ENCODE data around the gene KLHL28. TPM values are rescaled to one million over a fixed set of nuclear protein-coding genes. Genes with fewer than 3 reads are reported as not detected.

Gene KLHL28
- total and polyA plus RNA-seq, 2 donors (not counting 3 experiments of a cell fraction or from before 2014, with no cell fraction given) = 2.9 to 7.3 TPM

DNA sequence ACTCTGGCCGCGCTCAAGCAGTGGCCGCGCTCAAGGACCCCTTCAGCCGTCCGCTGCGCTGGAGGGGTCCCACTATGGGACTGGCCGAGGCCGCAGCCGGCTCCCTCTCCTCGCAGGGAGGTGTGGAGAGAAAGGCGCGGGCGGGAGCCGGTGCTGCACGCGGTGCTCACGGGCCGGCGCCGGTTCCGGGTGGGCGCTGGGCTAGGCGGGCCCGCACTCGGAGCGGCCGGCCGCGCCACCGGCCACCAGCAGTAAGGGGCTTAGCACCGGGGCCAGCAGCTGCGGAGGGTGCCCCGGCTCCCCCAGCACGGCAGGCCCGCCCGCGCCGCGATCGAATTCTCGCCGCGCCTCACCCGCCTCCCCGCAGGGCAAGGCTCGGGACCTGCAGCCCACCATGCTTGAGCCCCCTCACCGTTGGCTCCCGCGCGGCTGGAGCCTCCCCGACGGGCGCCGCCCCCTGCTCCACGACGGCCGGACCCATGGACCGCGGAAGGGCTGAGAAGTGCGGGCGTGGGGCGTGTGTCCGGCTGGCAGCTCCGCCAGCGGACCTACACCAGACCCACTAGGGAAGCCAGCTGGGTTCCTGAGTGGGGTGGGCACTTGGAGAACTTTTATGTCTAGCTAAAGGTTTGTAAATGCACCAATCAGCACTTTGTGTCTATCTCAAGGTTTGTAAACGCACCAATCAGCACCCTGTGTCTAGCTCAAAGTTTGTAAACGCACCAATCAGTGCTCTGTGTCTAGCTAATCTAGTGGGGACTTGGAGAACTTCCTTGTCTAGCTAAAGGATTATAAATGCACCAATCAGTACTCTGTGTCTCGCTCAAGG lies 49.5 kb downstream of the KLHL28 start:
- Histone ChIP-seq H3K4me3 (replicated peaks in 1 of 3; ENCODE audit: insufficient read depth in 1 of 3, low read depth in 1 of 3, low read length in 3 of 3) (peak overlapping the region in 1 of 3 experiments; percentile 30), H4K20me1 (replicated peaks; ENCODE audit: control insufficient read depth, extremely low read depth, insufficient read depth, low read length) (no peaks in the 10 kb centered on the region), H3K27me3 (ENCODE audit: control insufficient read depth in 2 of 2, insufficient read depth in 2 of 2, low read length in 2 of 2) (peaks cover 15 to 16% of the 10 kb centered on the region in 2 experiments), H3K9me1 (replicated peaks; ENCODE audit: control insufficient read depth, extremely low read depth, insufficient read depth, low read length) (no peaks in the 10 kb centered on the region), H3K79me2 (ENCODE audit: control insufficient read depth, insufficient read depth, low read length) (no peaks in the 10 kb centered on the region), H2AFZ (ENCODE audit: low read depth, low read length) (peak overlapping the region; percentile 79), H3K36me3 (ENCODE audit: control insufficient read depth in 2 of 2, extremely low read depth in 1 of 2, insufficient read depth in 2 of 2, low read length in 2 of 2) (no peaks in the 10 kb centered on the region), H3K4me1 (ENCODE audit: control insufficient read depth, extremely low read depth, insufficient read depth, low read length) (no peaks in the 10 kb centered on the region), H3K27ac (ENCODE audit: insufficient read depth, low read depth, low read length) (no peak overlapping the region), H3K9ac (replicated peaks; ENCODE audit: extremely low read depth, insufficient read depth, low read length) (no peak overlapping the region), H3K4me2 (ENCODE audit: insufficient read depth, low read length) (peak overlapping the region; percentile 67), H3K9me3 (replicated peaks; ENCODE audit: control insufficient read depth, insufficient read depth, low read length) (no peaks in the 10 kb centered on the region)
- ChIA-PET CTCF (interaction anchor here (1.2 to 3.6 kb wide), 3 partner anchors 13 to 356 kb away, joined by 3 to 239 read pairs (median 4); no protein-coding TSS in a partner anchor), POLR2A (no interaction called here)
- TF ChIP-seq EZH2 (IDR thresholded peaks at IDR 0.05; ENCODE audit: borderline replicate concordance, low read depth, low read length, severe bottlenecking) (peak; percentile 82), JUN (IDR thresholded peaks at IDR 0.05; ENCODE audit: borderline replicate concordance, insufficient read depth, insufficient read length, low read depth) (no peak)
- intact Hi-C loops (cut with micrococcal nuclease) = loop anchor here (5.0 kb wide), 2 partner anchors 50 to 340 kb away; partner anchors contain the start of genes KLHL28, MIS18BP1 and TOGARAM1
- no TSS peak for BruUV-seq (replicated peaks)
- FAIRE-seq (no peak), DNase-seq (ENCODE audit: low read depth, low spot score) (no peak)
- dilution Hi-C loops (cut with MboI; ENCODE audit: extremely low pct_ligation_motif_present, low sequenced_read_pairs) = no loop called here

DNA sequence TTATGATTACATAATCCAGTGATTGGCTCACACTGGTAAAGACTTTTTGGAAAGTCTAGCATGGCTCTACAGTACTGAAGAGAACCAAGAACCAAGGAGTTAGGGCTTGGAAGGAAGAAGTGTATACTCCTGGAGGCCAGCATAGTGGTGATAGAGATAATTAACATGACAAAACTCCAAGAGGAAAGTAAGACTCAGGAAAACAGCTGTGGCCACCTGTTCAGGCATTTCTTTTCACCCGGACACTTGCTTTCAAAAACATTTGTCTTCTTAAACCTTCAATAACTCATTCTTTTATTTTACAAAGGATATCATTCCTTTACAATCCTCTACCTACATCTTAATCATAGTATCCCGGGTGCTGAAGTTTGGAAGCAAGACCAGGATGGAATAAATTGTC lies 50.9 kb downstream of the KLHL28 start:
- H2AFZ ChIP-seq (ENCODE audit: low read depth, low read length) = no peak overlapping the region
- no peak overlapping the region for H3K4me3 ChIP-seq (replicated peaks in 1 of 3; ENCODE audit: insufficient read depth in 1 of 3, low read depth in 1 of 3, low read length in 3 of 3)
- peaks cover 15 to 16% of the 10 kb centered on the region in 2 experiments for H3K27me3 ChIP-seq (ENCODE audit: control insufficient read depth in 2 of 2, insufficient read depth in 2 of 2, low read length in 2 of 2)
- H4K20me1 ChIP-seq (replicated peaks; ENCODE audit: control insufficient read depth, extremely low read depth, insufficient read depth, low read length) = no peaks in the 10 kb centered on the region
- ChIA-PET POLR2A (no interaction called here), CTCF (interaction anchor here (0.6 to 1.0 kb wide), 2 partner anchors 291 to 358 kb away, joined by 3 to 5 read pairs; no protein-coding TSS in a partner anchor)
- H3K4me1 ChIP-seq (ENCODE audit: control insufficient read depth, extremely low read depth, insufficient read depth, low read length) = no peaks in the 10 kb centered on the region
- no peaks in the 10 kb centered on the region for H3K9me3 ChIP-seq (replicated peaks; ENCODE audit: control insufficient read depth, insufficient read depth, low read length)
- no peaks in the 10 kb centered on the region for H3K9me1 ChIP-seq (replicated peaks; ENCODE audit: control insufficient read depth, extremely low read depth, insufficient read depth, low read length)
- no TSS peak for BruUV-seq (replicated peaks)
- no peak overlapping the region for H3K27ac ChIP-seq (ENCODE audit: insufficient read depth, low read depth, low read length)
- intact Hi-C loops (cut with micrococcal nuclease) (loop anchor here (5.0 kb wide), 2 partner anchors 51 to 341 kb away; partner anchors contain the start of genes KLHL28, MIS18BP1 and TOGARAM1), dilution Hi-C loops (cut with MboI; ENCODE audit: extremely low pct_ligation_motif_present, low sequenced_read_pairs) (no loop called here)
- FAIRE-seq (no peak), DNase-seq (ENCODE audit: low read depth, low spot score) (no peak)
- TF ChIP-seq FOS (IDR thresholded peaks at IDR 0.05; ENCODE audit: borderline replicate concordance, insufficient read depth, low read length) (no peak), POLR2AphosphoS5 (IDR thresholded peaks at IDR 0.05; ENCODE audit: insufficient read depth, low read depth, low read length) (no peak), JUN (IDR thresholded peaks at IDR 0.05; ENCODE audit: borderline replicate concordance, insufficient read depth, insufficient read length, low read depth) (no peak), GATA2 (IDR thresholded peaks at IDR 0.05; ENCODE audit: insufficient read depth, insufficient read length, low read depth, low read length) (no peak), POLR2A (IDR thresholded peaks at IDR 0.05; ENCODE audit: low read depth, low read length) (no peak), EZH2 (IDR thresholded peaks at IDR 0.05; ENCODE audit: borderline replicate concordance, low read depth, low read length, severe bottlenecking) (no peak), MYC (IDR thresholded peaks at IDR 0.05; ENCODE audit: low read depth, low read length) (no peak)
- TF ChIP-seq, protein P1, sequence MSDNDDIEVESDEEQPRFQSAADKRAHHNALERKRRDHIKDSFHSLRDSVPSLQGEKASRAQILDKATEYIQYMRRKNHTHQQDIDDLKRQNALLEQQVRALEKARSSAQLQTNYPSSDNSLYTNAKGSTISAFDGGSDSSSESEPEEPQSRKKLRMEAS (IDR thresholded peaks at IDR 0.05; ENCODE audit: insufficient read depth, insufficient read length) = no peak
- TF ChIP-seq, protein P2, sequence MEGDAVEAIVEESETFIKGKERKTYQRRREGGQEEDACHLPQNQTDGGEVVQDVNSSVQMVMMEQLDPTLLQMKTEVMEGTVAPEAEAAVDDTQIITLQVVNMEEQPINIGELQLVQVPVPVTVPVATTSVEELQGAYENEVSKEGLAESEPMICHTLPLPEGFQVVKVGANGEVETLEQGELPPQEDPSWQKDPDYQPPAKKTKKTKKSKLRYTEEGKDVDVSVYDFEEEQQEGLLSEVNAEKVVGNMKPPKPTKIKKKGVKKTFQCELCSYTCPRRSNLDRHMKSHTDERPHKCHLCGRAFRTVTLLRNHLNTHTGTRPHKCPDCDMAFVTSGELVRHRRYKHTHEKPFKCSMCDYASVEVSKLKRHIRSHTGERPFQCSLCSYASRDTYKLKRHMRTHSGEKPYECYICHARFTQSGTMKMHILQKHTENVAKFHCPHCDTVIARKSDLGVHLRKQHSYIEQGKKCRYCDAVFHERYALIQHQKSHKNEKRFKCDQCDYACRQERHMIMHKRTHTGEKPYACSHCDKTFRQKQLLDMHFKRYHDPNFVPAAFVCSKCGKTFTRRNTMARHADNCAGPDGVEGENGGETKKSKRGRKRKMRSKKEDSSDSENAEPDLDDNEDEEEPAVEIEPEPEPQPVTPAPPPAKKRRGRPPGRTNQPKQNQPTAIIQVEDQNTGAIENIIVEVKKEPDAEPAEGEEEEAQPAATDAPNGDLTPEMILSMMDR (IDR thresholded peaks at IDR 0.05; ENCODE audit: extremely low read depth in 1 of 2, insufficient read depth in 1 of 2, low read depth in 1 of 2, low read length in 2 of 2) = no peak
- no peak overlapping the region for H3K4me2 ChIP-seq (ENCODE audit: insufficient read depth, low read length)
- H3K79me2 ChIP-seq (ENCODE audit: control insufficient read depth, insufficient read depth, low read length) = no peaks in the 10 kb centered on the region
- H3K9ac ChIP-seq (replicated peaks; ENCODE audit: extremely low read depth, insufficient read depth, low read length) = no peak overlapping the region
- H3K36me3 ChIP-seq (ENCODE audit: control insufficient read depth in 2 of 2, extremely low read depth in 1 of 2, insufficient read depth in 2 of 2, low read length in 2 of 2) = no peaks in the 10 kb centered on the region

Data from endothelial cell of umbilical vein (primary cell).